DLD1 (cell line): ENCODE results near the gene SDK2.

ENCODE experiments used
- in situ Hi-C: cut with HindIII; loops from 2 replicates; pipeline ENCODE4 v1.10.0; 2017; ENCODE audit warnings: low sequenced_read_pairs

The SDK2 gene

DNA sequence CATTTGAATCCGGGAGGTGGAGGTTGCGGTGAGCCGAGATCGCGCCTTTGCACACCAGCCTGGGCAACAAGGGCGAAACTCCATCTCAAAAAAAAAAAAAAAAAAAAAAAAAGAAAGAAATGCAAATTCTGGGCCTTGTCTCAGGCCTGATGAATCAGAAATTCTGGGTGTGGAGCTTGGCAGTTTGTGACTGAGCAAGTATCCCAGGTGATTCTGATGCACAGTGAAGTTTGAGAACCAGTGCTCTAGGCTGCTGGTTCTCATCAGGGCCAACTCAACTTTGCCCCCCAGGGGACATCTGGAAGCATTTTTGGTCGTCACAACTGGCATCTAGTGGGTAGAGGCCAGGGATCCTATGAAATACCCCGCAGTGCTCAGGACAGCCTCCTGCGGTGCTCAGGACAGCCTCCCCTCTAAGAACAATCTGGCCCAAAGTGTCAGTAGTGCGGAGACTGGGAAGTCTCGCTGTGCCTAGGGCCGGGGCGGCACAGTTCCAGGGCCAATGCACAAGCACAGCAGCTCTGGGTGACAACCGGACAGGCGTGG lies 55.9 kb downstream of the SDK2 start:
- in situ Hi-C loops, result no loop called here

DNA sequence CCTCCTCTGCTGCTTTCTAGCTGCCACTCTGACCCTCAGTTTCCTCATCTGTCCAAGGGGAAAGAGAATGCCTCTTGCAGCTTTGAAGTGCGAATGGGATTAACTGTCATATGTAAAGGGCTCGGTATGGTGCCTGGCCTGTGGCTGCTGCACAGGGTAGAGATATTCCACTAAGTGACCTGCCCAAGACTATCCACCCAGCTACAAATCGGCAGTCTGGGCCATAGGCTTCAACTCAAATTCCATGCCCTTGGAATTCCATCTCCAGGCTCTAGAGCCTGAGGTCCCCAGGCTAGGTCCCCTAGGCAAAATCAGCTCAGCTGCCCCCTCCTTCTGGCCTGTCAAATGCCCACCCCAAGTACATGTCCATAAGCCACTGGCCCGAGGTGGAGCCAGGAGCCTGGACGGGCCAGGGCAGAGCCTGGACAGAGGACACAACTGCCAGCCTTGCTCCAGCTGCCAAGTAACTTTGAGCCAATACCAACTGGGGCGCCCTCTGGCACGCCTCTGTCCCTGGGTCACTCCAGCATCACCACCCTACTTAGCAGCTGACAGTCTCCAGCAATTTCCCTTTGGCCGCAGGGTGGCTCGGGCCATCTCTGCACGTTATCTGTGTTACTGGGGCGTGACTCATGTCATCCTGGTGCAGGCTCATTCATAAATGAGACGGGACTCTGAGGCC lies 57.2 kb downstream of the SDK2 start:
- in situ Hi-C loops, result no loop called here

- in situ Hi-C loops, result no loop called here
Measured at GRCh38 chr17:73586275-73586832, 57.9 kb downstream of the SDK2 start.

DNA sequence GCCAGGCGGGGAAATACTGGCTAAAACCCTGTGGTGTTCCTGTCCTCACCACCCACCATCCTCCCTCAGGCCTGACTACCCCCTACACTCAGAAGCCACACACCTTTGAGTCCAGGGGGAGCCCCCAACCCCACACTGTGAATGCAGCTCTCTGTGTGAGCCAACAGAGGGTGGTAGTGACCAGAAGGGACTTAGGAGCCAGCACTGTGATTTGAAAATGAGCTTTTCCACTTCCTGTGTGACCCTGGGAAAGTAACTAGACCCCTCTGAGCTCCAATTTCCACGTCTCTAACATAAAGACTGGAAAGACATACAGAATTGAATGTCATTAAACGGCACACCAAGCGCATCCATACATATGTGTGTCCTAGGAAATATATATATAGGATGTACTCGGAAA lies 58.7 kb downstream of the SDK2 start:
- in situ Hi-C loops, result no loop called here

GRCh38 chr17:73584987-73585386 lies 59.3 kb downstream of the SDK2 start:
- in situ Hi-C loops, result no loop called here

GRCh38 chr17:73584049-73584448 lies 60.2 kb downstream of the SDK2 start:
- in situ Hi-C loops, result no loop called here

- in situ Hi-C loops, result no loop called here
Measured at GRCh38 chr17:73582821-73583220, 61.4 kb downstream of the SDK2 start.

DNA sequence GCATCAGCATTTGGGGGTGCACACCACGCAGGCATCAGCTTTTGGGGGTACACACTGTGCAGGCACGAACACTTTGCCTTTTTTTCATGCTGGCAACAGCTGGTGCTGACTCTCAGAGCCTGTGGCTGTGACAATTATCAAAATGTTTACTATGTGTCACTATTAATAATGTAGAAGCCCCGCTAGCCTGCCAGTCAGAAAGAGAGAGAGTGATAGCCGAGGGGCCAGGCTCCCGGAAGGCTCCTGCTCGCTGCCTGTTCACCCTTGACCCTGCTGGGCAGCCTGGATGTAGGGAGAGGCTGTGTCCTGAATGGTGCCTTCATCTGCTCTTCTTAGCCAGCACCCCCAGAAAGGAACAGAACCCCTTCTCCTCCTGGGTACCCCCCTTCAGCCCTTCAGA lies 61.9 kb downstream of the SDK2 start:
- in situ Hi-C loops, result no loop called here

DNA sequence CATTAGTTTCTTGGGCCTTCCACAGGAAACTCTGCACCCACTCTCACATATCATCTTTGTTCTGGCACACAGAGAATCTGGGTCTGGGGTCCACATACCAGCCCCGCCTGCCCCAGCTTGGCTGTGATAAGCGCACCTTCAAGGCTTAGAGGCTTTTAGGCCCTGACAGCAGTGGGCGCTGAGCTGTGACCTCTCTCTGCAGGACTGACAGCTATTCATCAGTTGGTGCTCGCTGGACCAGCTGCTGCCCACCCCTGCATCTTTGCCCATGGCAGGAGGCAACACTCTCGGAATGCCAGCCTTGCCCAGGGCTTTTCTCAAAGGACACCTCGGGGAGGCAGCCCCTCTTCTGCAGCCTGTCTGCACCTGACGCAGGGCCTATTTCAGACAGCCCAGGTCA lies 62.9 kb downstream of the SDK2 start:
- in situ Hi-C loops, result no loop called here

GRCh38 chr17:73580073-73580710 lies 64.1 kb downstream of the SDK2 start:
- in situ Hi-C loops, result no loop called here

DNA sequence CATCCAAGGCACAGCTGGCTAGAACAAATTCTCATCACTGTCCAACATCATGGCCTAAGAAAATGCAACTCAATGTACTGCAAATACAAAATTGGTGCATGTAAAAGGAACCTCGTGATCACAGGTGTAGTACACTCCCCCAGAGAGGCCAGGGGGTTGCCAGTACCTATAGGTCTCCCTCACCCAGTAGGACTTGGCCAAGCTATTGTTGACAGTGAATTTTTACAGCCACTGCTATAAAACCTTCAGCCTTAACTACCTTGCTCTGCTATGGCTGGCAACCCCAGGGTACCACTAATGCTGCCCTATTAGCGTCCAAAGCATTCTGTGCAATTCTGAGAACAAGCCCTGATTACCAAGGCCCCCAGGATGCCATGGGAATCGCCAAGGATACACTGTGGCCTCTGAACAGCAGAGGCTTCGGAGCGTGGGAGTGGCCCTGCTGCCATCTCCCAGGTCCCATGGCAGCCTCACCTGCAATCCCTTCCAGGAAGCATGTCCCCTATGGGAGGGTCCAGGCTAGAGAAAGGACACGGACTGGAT lies 67.6 kb downstream of the SDK2 start:
- in situ Hi-C loops, result no loop called here

DNA sequence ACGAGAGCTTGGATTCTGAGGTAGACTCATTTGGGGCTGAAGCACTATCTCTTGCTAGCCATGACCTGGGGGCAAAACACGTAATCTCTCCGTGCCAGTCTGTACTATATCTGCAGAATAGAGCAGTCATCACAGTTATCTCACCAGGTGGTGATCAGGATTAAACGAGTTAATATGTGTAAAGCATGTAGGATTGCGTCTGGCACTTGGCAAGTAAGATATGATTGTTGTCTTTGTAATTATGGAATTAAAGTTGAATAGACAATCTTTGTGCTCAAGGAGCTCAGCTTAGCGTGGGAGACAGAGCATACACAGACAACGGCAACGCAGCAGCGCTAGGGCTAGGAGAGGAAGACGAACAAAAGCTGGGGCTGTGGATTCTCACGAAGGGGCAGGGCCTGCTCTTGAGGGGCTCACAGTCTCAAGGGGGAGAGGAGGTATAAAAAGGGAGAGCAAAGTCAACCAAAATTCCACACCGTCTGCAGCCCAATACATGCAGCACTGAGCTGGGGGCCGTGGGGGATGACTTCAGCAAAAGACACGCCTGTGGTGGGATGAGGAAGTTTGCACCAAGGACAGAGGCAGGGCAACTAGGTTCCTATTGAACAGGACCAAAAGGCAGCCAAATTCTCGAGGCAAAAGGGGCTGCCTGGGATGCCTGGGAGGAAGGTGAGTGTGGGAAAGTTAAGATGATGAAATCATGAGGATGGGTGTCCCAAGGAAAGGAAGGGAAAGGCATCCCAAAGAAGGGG lies 68.6 kb downstream of the SDK2 start:
- in situ Hi-C loops, result no loop called here

GRCh38 chr17:73571511-73572130 lies 72.6 kb downstream of the SDK2 start:
- in situ Hi-C loops, result no loop called here

DNA sequence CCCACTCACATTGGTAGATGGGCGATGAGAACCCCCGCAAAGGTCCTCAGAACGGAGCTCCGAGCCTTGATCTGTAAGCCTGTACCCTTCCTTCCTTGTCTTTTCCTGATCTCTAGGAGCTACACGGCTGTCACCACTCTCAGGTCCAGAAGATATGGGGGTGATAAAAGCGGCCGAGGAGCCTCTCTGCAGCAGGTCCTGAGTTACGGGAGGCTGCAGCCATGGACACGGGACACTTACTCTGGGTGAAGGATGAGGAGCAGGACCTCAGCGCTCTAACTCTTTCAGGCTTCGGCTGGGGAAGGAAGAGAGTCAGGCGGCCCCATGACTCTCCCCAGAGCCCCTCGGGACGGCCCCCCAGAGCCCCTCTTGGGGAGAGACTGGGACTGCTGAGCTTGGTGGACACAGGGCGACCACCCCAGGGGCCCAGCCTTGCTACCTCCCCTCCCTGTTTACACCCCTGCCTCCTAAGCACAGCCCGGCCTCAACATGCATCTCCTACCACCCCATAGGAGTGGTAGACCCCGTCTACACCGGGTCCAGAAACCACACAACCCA lies 74.4 kb downstream of the SDK2 start:
- in situ Hi-C loops, result no loop called here

DNA sequence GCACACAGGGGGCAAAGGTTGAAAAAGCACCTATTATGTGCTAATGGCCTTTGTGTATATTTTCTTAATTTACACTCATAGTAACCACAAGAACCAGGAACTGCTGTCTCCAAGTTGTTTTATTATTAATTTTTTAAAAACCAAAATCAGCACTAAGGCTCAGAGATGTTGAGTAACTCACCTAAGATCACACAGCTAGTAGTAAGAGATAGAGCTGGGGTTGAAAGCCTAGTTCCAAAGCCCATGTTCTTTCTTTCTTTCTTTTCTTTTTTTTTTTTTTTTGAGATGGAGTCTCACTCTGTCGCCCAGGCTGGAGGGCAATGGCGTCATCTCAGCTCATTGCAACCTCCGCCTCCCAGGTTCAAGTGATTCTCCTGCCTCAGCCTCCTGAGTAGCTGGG lies 75.3 kb downstream of the SDK2 start:
- in situ Hi-C loops, result no loop called here

GRCh38 chr17:73566905-73567782 lies 77.1 kb downstream of the SDK2 start:
- in situ Hi-C loops, result no loop called here

DNA sequence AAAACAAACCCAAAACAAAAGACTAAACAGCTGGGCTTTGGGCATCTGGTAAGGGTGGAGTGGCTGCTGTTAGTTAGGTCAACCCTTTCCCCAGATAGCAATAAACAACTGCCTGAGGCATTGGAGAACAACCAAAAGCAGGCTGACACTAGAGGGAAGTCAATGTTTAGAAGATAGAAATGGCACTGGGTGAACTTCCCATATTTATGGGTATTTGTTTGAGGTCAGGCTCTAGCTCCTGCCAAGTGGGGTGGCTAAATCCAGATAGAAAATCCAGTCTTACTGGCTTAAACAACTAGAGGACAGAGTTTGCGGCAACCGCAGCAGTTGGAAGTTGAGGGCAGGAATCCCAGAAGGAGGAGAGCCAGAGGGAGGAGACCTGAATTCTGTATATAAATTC lies 79.4 kb downstream of the SDK2 start:
- in situ Hi-C loops, result no loop called here

GRCh38 chr17:73562896-73563295 lies 81.3 kb downstream of the SDK2 start:
- in situ Hi-C loops, result no loop called here

- in situ Hi-C loops, result no loop called here
Measured at GRCh38 chr17:73561111-73561510, 83.1 kb downstream of the SDK2 start.

GRCh38 chr17:73560661-73561060 lies 83.6 kb downstream of the SDK2 start:
- in situ Hi-C loops, result no loop called here
